HG02623 (cell line): ENCODE results near the gene EPM2AIP1.
"Not testable (repeated sequence)": the region's sequence is repeated elsewhere in the genome, so short reads cannot be mapped to it uniquely, and the experiment has no call there.

Source experiments
- ATAC-seq: cut with Tn5 transposase; IDR thresholded peaks from one replicate; pipeline ENCODE4 v1.9.1; 2021; ENCODE audit warnings: moderate library complexity; ENCODE audit not compliant: unreplicated experiment

The EPM2AIP1 gene

DNA sequence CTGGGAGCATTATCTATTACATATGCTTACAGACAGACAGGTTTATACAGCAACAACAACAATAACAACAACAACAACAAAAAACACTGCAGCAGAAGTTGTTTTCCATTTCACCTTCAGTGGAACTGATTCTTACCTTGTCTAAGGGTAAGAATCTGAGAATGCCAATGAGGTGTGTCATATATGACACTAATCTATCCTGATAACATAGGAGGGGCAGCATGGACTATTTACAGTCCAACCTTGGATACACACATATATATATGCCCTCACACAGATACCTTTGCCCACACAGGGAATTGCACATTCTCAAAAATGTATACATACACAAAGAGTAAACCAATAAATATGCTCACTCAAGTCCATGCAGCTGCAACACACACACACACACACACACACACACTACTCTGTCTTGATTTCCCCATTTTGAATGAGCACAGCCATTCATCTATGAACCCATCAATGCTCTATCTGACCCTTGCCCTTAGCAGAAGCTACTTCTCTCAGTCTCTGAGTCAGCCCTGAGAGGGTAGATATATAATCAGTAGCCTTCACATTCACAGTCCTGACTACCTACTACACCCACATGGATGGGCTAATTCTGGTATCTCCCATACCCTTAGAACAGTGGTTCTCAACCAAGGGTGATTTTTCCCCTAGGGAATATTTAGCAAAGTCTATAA is 38.3 kb downstream of the EPM2AIP1 start:
- ATAC-seq, result no peak

DNA sequence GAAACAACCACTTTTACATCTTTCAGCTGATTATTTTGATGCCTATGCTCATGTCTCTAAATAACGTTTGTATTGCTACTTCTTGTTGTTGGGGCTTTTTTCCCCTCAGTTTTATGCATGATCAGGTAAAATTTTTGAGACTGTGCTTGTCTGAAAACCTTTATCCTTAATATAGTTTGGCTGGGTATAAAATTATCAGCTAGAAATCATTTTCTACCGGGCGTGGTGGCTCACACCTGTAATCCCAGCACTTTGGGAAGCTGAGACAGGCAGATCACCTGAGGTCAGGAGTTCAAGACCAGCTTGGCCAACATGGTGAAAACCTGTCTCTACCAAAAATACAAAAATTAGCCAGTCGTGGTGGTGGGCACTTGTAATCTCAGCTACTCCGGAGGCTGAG is 45.1 kb downstream of the EPM2AIP1 start:
- not testable (repeated sequence) for ATAC-seq

DNA sequence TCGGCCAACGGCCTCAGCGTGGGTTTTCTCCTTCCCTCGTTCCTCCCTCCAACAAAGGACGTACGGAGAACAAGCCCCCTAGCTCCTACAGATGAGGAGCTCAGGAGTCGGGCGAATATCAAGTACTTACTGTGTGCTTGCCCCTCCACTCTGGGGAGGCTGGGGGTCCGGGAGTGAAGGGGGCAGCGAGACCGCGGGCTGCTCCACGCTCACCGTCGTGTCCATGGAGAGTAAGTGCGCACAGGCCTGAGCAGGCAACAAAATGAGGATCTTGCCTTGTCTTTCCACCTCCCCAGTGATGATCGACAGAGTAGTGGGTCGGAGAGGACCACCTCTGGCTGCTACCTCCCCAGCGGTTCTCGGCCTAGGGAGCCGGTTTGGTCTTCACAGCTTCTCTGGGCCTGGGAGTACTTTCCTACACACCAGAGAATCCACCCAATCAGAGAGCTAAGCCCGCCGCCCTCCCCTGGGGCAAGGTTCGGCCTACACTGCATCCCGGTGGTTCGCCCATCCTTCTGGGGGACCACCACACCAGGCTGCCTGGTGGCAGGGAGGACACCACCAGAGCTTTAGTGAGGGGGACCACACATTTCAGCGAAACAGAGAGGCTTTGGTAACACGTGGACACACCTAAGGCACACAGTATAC is 47.5 kb downstream of the EPM2AIP1 start:
- no peak for ATAC-seq

DNA sequence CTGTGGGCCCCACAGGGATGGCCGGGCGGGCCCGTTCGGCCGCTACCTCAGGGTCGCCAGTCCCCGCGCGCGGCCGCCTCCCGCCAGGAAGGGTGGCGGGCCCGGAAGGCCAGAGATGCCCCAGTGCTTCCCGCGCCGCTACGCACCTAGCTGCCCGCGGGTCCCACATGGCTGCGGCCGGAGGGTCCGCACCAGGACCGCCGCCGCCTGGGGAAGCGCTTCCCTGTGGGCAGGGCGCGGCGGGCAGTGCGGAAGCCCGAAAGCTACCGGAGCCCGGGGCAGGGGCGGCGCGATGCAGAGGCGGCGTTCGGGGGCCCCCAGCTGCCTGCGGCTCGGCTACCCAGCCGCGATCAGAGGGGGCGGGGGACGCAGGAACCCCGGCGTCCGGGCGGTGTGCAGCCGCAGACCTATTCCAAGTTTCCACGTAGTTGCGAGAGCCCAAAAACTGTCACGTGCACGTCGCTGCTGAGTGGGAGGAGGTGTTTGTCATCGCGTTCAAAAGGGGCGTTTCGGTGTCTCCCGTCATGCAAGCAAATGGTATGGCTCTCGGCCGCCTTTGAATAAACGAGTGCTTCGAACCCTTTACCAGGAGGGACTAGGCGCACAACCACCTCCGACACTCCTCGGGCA is 48.2 kb downstream of the EPM2AIP1 start, which contains the start of gene TRANK1:
TSS of gene TRANK1 (minus strand) at position 414 of the 630 bp plus-strand sequence. CDS start at position 169, 245 bp downstream.
- ATAC-seq, result peak; percentile 69

DNA sequence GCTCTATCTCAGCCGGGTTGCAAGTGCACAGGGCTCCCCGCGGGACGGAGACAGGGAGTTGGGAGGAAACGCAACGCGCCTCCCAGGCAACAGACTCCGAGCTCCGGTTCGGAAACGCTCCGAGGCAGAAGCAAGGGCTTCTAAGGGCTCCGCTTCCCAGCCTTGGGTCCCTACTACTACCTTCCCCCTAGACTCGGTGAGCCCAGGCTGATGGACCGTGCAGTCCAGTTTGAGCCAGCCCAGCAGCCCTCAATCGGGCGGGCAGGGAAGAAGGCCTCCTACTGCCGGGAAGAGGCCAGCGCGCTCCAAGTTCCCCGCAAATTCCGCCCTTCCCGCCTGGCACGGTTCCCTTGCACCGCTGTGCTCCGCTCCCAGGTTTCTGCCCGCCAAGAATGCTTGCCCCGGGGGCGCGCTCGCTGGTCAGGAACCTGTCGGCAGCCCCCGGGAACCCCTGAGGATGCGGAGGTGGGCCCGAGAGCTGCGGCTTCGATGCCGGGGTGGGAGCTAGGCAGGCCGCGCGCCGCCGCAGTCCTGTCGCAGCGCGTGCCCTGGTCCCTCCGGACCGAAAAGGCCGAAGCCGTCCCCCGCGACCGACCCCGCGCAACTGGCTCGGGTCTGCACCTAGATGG is 48.8 kb downstream of the EPM2AIP1 start:
- ATAC-seq, result peak; percentile 43

DNA sequence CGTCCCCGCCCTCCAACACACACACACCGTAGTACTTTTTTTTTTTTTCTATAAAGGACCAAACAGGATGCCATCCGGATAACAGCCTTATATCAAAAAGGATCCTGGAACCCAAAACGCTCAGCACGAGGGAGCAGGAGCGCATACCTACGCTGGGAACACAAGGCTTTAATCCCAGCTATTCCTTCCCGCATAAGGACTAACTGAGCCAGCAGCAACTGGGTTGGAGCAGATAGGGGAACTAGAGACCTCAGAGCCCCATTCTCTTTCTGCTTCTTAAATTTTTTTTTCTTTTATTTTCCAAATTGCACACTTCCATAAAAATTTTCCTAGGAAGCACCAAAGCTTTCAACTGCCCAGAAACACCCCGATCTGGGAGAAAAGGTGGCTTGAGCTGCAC is 49.3 kb downstream of the EPM2AIP1 start:
- ATAC-seq, result no peak

DNA sequence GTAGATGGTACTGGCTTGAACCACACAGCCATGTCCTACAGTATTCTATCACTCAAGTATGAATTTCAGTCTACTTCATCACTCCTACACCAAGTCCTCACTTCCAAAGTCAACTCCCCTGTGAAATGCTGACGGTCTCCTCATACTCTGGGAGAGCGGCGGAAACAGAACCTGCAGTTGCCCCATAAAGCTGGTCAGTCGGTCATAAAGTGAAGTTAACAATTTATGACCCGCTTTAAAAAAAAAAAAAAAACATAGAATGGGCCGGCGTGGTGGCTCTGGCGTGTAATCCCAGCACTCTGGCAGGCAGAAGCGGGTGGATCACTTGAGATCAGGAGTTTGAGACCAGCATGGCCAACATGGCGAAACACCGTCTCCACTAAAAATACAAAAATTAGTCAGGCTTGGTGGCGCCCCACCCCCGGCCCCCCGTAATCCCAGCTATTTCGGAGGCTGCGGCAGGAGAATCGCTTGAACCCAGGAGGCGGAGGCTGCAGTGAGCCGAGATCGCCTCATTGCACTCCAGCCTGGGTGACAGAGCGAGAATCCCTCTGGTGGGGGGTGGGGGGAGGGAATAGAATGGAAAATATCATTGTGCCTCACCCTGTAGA is 50.2 kb downstream of the EPM2AIP1 start:
- ATAC-seq, result no peak

DNA sequence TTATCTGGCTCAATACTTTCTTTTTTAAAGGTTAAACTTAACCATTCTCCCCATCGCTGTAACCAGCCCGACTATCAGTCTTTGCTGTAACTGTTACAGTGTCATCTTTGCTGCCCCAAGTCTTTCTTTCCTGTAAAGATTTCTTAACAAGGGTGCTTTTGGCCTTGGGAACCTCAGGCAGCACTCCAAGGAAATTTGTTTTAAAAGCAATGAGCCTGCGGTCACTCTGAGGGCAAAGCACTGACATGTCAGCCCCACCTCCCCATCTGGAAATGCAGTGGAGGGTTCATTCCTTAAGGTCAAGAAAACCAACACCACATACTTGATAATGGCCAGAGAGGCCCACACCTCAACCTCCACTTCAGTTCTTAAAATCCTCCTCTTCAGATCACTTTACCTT is 51.3 kb downstream of the EPM2AIP1 start:
- no peak for ATAC-seq

DNA sequence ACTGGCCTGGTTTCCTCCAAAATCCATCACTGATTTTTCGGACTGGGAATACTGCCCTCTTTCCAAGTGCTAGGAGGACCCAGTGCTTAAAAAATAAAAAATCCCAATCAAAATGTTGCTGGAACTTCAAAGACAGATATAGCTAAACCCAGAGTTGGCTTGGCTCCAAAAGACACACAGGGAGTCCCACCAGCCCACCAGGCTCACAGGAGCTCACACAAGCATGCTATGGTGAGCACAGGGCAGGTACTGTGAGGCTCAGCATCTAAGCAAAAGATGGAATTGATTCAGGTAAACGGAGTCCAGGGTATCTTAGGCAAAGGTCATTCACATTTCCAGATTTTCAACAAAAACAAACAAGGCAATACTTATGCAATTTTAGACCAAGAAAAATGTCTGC is 51.8 kb downstream of the EPM2AIP1 start:
- no peak for ATAC-seq

DNA sequence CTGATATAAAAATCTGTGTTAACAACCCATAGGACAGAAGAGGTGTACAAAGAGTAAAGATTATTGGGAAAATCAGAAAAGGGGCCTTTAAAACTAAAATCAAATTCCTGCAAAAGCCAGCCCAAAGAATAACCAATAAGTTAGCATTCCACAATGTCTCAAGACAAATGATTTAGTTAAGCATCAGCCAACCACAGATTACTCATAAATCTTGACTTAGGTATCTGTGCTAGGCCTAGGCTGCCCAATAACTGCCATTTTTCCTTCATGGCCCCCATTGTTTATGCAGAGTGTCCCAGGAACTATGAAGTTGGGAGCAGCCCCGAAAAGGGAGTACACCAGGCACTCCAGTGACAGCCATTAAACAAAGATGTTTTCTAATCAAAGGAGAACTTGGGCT is 55.4 kb downstream of the EPM2AIP1 start:
- ATAC-seq, result no peak
